ENCODE measurements around the gene CCR1.

- TF ChIP-seq CTCF (optimal IDR thresholded peaks at IDR 0.05 in 1 of 3, IDR thresholded peaks at IDR 0.05 in 1 of 3, conservative IDR thresholded peaks at IDR 0.05 in 1 of 3; ENCODE audit: extremely low read depth in 1 of 3, insufficient read depth in 2 of 3, low read length in 3 of 3) (no peak), EZH2 (IDR thresholded peaks at IDR 0.05; ENCODE audit: low read length) (no peak)
These were observed 11.7 kb downstream of the CCR1 start for GRCh38 chr3:46196261-46196957.

Data from keratinocyte (primary cell).